COLO668 (cell line): ENCODE data around the gene BUD23.

Experiments
- DNase-seq: peaks from one replicate; lab custom pipeline; 2025; ENCODE audit not compliant: unreplicated experiment; lab: John Stamatoyannopoulos, UW

Gene BUD23

DNA sequence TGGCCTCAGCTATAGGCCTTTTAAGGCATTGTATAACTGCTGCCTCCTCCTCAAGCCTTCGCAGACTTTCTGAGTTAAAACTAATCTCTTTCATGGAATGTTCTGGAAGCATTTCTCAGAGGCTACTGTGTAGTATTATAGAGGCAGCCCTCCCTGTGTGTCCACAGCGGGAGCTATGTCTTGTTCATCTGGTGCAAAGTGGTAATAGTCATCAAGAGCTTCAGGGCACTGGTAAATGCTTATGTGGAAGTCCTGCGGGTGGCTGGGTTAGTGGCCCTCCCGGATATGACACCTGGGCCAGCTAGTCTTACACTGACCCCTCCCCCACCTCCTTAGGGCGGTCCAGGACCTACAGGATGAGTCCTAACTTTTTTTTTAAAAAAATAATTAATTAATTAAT lies 57.4 kb downstream of the BUD23 start:
- DNase-seq: peak; percentile 57

DNA sequence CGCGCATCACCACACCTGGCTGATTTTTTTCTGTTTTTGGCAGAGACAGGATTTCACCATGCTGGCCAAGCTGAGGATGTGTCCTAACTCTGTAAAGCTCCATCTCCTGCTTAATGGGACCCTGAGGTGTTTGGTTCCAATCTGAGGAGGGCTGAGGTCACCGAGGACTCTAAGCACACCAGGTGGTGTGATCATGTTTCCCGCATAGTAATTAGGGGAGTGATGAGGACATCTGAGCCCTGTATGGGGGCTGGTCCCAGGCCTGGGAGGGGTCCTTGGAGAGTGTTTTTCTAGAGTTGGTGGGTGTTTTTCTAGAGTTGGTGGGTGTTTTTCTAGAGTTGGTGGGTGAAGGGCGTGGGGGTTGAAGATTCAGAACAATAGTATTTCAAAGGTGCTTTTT lies 58.2 kb downstream of the BUD23 start:
- peak; percentile 82 for DNase-seq

- peak; percentile 59 for DNase-seq
These were observed 58.9 kb downstream of the BUD23 start for GRCh38 chr7:73742338-73742752.

- peak; percentile 99 for DNase-seq
These were observed 59.6 kb downstream of the BUD23 start for GRCh38 chr7:73742753-73743641.

DNA sequence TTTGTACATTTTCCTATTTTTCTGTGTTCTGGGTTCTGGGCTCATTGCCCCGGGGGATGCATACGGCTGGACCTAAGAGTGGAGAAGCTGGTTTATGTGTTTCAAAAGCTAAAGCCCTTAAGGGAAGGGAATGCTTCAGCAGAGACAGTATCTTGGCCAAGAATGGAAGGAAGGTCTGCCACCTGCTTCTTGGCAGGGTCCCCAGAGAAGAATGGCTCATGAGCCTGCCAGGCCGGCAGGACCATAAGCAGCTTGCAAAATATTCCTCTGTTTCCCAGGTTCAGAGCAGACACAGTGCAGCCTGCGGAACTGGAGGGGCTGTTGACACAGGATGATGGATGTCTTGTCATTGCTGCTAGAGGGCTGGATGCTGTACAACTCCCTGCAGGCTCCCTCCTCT lies 63.0 kb downstream of the BUD23 start:
- no peak for DNase-seq
